NCI-H2227 treated with DMSO at 0.1 percent for 48 hours (cell line): ENCODE data around the gene PRODH.
"Not testable (repeated sequence)": the region's sequence is repeated elsewhere in the genome, so short reads cannot be mapped to it uniquely, and the experiment has no call there.

Source experiments
- DNase-seq: peaks from one replicate; lab custom pipeline; 2025; lab: John Stamatoyannopoulos, UW

PRODH gene

GRCh38 chr22:18906410-18906745 lies 29.7 kb downstream of the PRODH start:
- not testable (repeated sequence) for DNase-seq

GRCh38 chr22:18905540-18906409 lies 30.3 kb downstream of the PRODH start, which contains the start of gene DGCR6:
Gene DGCR6 (plus strand): TSS chr22:18906320. CDS start chr22:18906375, 55 bp downstream.
- no peak for DNase-seq

GRCh38 chr22:18896037-18896657 lies 39.9 kb downstream of the PRODH start:
- not testable (repeated sequence) for DNase-seq

- not testable (repeated sequence) for DNase-seq
These were observed 42.3 kb downstream of the PRODH start for GRCh38 chr22:18893775-18894174.

GRCh38 chr22:18890510-18891192 lies 45.4 kb downstream of the PRODH start:
- DNase-seq, result not testable (repeated sequence)

- no peak for DNase-seq
These were observed 48.0 kb downstream of the PRODH start for GRCh38 chr22:18888115-18888514.

GRCh38 chr22:18884465-18884864 lies 51.6 kb downstream of the PRODH start:
- DNase-seq, result not testable (repeated sequence)

GRCh38 chr22:18881260-18881659 lies 54.8 kb downstream of the PRODH start:
- not testable (repeated sequence) for DNase-seq
